ENCODE results near the gene ORAI2.

Gene ORAI2

DNA sequence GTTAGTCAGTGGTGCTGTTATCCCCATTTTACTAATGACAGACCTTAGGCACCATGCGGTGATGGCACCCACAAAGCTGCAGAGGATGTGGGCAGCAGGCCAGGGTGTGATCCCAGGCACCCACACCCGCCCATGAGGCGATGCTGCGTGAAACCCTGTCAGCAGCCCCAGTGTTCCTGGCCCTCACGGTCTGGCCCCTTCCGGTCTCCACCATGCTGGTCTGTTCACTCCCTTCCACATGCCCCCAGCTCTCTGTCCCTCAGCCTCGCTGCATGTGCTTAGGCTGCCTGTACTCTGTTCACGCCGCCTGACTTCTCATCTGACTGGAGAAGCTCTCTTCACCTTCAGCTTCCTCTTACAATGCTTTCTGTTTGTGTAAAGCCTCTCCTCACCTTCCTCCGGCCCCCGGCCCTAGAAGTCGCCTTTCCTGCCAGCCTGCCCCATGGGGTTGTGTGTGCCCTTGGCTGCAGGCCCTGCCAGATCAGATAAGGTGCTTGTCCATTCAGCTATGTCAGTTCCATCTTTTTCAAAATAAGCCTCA lies 17.6 kb upstream of the ORAI2 start:
- DNase-seq (ENCODE audit: low spot score) = no peak

DNA sequence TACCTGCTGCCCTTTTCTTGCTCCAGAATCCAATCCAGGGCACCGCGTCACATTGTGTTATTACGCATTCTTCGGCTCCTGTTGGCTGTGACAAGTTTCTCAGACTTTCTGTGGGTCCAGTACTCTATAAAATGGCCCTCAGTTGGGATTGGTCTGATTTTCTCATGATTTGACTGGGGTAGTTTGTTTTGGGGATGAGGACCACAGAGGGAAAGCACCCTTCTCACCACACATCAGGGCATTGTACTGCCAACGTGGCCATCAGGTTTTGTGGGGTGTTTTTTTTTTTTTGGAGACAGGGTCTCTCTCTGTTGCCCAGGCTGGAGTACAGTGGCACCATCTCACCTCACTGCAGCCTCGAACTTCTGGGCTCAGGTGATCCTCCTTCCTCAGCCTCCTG lies 17.0 kb upstream of the ORAI2 start:
- DNase-seq (ENCODE audit: low spot score) = no peak

DNA sequence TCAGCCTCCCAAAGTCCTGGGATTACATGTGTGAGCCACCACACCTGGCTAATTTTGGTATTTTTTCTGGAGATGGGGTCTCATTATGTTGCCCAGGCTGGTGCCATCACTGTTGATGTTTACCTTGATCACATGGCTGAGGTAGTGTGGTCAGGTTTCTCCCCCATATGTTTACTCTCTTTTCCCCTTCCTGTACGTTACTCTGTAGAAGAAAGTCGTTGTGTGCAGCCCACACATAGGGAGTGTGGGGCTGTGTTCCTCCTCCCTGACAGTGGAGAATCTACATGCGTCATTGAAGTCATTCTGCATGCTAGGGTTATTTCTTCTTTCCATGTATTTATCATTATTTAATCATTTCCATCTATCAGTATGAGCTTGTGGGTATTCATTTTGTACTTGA lies 16.3 kb upstream of the ORAI2 start:
- no peak for DNase-seq (ENCODE audit: low spot score)

DNA sequence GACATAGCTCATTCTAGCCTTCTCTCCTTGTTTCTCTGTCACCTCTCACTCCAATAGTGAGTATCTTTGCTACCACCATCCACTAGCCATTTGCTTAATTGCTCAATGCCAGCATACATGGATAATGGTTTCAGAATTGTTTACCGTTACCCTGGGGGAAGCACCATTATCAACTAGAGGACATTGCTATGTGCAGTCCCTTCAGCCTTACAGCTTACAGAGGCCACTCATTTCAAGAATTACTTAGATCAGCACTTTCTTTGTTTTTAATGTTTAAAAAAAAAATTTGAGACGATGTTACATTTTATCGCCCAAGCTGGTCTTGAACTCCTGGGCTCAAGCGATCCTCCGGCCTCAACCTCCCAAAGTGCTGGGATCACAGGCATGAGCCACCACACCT lies 14.8 kb upstream of the ORAI2 start:
- no peak for DNase-seq (ENCODE audit: low spot score)

DNA sequence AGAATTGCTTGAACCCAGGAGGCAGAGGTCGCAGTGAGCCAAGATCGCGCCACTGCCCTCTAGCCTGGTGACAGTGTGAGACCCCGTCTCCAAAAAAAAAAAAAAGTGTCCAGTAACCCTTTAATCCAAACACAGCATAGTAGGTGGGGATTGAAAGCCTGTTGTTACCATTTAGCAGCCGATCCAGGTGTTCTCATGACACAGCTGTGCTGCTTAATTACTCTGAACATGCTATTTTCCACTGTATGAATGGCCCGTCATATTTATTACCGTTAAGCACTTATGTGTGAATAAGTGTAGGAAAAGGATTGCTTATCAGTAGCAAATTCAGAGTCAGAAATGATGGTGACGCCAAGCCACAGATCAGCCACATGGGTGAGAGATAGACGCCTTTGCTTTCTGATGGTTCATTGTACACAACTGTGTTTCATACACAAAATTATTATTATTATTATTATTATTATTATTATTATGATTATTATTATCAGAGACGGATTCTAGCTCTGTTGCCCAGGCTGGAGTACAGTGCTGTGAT lies 11.6 kb upstream of the ORAI2 start:
- no peak for DNase-seq (ENCODE audit: low spot score)

- DNase-seq (ENCODE audit: low spot score) = no peak
Observed at GRCh38 chr7:102424129-102424551, 9.2 kb upstream of the ORAI2 start.

- DNase-seq (ENCODE audit: low spot score) = no peak
Observed at GRCh38 chr7:102424787-102425218, 8.6 kb upstream of the ORAI2 start.

DNA sequence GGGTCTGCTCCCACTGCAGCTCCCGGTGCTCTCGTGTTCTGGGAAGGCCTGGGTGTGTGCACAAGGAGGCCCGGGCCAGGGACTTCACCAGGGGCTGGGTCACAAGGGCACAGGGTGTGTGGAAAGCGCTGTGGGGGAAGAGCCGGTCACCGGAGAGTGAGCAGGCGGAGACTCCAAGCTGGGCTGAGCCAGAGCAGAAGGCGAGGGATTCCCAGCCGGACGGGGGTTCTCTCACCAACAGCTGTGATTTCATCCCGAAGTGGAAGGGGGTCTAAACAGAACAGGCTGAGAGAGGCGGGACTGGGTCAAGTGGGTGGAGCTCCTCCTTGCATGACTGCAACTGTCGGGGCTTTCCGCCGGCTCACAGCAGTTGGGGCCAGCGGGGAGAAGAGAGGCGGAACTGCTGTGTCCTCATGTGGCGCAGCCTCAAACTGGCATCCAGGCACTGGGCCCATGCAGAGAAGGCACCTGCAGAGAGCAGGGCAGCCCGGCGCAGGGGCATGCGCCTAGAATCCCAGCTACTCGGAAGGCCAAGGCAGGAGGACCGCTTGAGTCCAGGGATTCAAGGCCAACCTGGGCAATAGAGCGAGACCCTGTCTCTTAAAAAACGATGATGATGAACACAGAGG lies 7.6 kb upstream of the ORAI2 start:
- no peak for DNase-seq (ENCODE audit: low spot score)

- DNase-seq (ENCODE audit: low spot score) = no peak
Observed at GRCh38 chr7:102426268-102427018, 6.9 kb upstream of the ORAI2 start.

GRCh38 chr7:102427019-102427405 lies 6.4 kb upstream of the ORAI2 start:
- no peak for DNase-seq (ENCODE audit: low spot score)

DNA sequence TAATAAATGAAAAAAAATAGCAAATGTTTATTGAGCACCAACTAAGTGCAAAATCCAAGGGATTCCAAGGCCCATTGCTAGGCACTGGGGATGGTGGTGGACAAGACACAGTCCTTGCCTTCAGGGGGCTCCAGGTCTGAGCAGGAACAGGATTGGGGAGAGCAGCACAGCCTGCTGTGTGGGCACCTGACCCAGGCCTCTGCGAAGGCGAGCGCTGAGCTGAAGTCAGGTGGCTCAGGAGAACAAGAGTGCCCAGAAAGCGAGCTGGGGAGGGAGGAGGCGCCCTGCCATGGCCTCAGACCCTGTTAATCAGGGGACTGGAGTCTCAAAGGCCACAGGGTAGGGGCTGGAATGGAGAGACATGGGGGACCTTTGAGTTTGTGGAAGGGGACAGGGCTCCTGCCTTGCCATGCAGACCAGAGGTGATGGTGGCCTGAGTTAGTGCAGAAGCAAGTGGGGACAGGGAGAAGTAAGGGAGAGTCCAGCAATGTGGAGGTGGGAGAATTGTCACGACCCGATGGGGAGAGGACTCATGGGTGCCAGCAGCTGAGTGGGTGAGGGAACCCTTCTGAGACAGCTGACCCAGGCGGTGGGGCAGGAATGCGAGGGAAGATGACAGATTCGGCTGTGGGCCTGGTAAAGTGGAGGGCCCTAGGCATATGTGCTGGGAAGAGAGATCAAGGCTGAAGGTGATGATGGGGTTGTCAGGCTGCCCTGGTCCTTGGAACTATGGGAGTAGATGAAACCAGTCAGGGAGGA lies 4.1 kb upstream of the ORAI2 start:
- no peak for DNase-seq (ENCODE audit: low spot score)

DNA sequence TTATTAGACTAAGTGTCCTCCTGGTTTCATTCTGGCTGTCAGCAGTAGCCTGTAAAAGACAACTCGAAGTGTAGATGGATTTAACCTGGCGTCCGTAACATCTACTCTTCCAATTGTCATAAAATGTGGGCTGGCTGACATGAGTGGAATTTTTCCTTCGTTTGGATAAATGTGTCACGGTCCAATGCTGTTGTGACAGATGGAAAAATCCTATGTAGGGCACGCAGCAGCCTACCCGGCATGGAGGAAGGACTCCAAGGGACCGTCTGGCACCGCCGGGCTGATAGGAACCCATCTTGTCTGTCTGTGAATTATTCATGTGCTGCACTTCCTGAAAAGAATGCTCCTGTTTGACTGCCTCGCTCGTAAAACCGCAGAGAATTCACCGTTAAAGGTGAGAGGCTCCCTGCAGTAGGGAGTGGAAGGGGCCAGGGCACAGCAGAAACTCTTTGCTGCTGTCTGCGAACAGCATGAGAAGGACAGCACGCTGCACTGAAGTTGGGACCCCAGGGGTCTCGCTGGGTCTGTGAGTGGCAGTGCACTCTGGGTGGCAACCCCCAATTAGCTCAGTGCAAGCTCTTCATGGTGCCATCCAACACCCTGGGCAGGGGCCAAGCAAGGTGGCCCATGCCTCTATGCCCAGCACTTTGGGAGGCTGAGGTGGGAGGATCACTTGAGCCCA lies 1.6 kb upstream of the ORAI2 start:
- DNase-seq (ENCODE audit: low spot score) = no peak

DNA sequence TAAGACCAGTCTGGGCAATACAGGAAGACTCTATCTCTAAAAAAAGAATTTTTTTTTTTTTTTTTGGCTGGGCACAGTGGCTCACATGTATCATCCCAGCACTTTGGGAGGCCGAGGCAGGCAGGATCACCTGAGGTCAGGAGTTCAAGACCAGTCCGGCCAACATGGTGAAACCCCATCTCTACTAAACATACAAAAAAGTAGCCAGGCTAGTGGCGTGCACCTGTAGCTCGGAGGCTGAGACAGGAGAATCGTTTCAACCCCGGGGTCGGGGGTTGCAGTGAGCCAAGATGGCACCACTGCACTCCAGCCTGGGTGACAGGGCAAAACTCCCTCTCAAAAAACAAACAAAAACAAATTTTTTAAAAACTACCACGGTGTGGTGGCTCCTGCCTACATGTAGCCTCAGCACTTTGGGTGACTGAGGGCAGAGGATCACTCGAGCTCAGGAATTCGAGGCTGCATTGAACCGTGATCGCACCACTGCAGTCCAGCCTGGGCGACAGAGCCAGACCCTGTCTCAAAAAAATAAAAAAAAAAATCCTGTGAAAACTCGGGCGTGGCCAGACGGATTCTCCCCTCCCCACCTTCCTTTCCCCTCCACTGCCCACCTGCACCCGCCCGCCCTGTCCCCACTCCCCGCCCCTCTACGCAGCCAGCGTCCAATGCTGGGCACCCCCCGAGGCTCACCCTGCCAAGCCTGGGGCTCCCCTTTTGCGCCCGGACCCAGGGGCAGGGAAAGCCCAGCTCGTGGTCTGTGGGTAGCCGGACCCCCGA lies 745 bp upstream of the ORAI2 start:
- no peak for DNase-seq (ENCODE audit: low spot score)

DNA sequence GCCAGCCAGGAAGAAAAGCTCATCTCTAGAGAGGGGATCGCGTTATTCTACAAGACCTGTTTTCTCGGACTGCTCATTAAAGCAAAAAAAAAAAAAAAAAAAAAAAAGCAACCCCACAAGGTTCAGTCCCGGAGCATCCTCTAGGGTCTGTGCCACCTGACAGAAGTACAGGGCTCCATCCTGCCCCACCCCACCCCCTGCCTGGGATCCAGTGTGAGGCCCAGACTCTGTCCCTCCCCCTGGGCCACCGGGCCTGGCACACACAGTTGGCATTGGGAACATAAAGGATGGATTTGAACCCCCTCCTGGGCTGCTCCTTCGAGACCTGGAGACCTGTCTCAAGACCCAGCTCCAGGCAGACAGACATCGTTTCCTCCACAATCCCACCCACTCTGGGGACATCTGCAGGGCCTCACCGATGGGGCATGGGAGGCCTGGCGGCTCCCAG lies 688 bp downstream of the ORAI2 start:
- DNase-seq (ENCODE audit: low spot score) = no peak

- no peak for DNase-seq (ENCODE audit: low spot score)
Observed at GRCh38 chr7:102436118-102436517, 2.7 kb downstream of the ORAI2 start.

DNA sequence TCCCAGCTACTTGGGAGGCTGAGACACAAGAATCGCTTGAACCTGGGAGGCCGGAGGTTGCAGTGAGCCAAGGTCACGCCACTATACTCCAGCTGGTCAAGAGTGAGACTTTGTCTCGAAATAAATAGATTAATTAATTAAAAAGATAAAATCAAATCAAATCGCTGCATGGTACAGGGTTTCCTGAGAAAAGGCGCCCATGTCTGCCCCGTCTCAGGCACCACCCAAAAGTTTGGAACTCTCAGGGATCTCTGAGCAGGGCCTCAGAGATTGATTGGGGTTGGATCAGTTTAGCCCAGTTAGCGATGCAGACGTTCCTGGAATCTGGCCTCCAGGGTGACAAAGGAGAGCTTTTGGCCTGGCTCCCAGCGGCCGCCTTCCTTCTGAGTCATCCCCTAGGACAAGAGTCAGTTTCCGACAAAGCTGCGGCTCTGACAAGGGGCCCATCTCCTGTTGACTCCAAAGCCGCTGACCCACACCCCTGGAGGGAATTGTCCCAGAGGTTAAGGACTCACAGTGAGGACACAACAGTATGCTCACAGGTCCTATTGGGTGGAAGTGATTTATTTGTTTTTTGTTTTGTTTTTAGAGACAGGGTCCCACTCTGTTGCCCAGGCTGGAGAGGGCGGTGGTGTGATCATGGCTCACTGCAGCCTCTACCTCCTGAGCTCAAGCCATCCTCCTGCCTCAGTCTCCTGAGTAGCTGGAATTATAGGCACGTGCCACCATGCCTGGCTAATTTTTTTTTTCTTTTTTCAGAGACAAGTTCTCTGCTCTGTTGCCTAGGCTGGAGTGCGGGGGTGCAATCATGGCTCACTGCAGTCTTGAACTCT lies 6.8 kb downstream of the ORAI2 start:
- no peak for DNase-seq (ENCODE audit: low spot score)

DNA sequence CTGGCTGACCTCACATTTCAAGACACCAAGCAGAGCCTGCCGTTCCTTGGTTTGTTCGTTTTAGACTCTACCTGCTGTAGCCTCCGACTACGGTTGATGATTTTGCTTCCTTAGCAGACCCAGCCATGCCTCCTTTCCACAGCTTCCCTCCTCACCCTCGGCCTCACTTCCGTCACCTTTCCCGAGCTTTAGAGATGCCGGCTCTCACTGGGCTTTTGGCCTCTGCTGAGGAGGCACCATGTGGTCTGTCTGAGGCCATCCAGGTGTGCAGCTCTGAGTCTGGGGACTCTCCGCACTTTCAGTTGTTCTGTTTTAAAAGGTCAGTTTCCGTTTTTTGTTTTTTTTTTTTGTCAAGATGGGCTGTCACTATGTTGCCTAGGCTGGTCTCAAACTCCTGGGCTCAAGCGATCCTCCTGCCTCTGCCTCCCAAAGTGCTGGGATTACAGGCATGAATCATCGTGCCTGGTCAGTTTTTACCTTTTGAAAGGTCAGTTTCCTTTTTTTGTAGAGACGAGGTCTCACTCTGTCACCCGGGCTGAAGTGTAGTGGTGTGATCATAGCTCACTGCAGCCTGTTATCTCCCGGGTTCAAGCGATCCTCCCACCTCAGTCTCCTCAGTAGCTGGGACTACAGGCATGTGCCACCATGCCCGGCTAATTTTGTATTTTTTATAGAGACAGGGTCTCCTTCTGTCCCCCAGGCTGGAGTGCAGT lies 11.7 kb downstream of the ORAI2 start:
- no peak for DNase-seq (ENCODE audit: low spot score)

GRCh38 chr7:102445674-102446071 lies 12.3 kb downstream of the ORAI2 start:
- no peak for DNase-seq (ENCODE audit: low spot score)

- DNase-seq (ENCODE audit: low spot score) = no peak
Observed at GRCh38 chr7:102446387-102447156, 13.2 kb downstream of the ORAI2 start.

Data from putamen (tissue), 1 donor.